OCI-LY7 (cell line): Measurements from ENCODE around the gene PDIA2.

Experiments used
- EZH2phosphoT487 ChIP-seq: fragments of 200-600 bp; sonication (generic); IDR thresholded peaks from 2 replicates; pipeline ENCODE4 v1.6.1; 2018; ENCODE audit warnings: low read depth, borderline replicate concordance, mild to moderate bottlenecking, mixed run types, antibody characterized with exemption, low read length, moderate library complexity, mixed read lengths
- TF ChIP-seq, protein P1 (sequence below): fragments of 200-600 bp; sonication (generic); conservative IDR thresholded peaks from 2 replicates; pipeline ENCODE4 v1.5.1; 2014; ENCODE audit warnings: mild to moderate bottlenecking, antibody characterized with exemption, low read length, moderate library complexity, mixed read lengths

DNA sequence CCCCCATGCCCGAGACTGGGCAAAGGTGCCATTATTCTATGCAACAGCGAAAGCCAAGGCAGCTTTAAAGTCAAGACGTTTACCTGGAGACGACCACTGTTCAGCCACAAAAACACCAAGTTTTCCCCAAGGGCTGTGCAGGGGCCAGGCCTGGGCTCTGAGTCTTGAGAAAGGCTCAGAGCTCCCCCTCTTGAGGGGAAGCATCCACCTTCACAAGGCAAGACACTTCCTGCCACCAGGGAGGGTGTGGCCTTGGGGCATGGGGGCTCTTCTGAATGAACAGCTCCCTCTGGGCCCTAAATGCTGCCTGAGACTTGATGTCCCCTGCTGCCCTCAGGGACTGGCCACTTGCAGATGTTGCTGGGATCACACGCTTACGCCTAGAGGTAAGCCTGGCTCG, 26.5 kb downstream of the PDIA2 start:
- TF ChIP-seq, protein P1, sequence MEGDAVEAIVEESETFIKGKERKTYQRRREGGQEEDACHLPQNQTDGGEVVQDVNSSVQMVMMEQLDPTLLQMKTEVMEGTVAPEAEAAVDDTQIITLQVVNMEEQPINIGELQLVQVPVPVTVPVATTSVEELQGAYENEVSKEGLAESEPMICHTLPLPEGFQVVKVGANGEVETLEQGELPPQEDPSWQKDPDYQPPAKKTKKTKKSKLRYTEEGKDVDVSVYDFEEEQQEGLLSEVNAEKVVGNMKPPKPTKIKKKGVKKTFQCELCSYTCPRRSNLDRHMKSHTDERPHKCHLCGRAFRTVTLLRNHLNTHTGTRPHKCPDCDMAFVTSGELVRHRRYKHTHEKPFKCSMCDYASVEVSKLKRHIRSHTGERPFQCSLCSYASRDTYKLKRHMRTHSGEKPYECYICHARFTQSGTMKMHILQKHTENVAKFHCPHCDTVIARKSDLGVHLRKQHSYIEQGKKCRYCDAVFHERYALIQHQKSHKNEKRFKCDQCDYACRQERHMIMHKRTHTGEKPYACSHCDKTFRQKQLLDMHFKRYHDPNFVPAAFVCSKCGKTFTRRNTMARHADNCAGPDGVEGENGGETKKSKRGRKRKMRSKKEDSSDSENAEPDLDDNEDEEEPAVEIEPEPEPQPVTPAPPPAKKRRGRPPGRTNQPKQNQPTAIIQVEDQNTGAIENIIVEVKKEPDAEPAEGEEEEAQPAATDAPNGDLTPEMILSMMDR = no peak
- no peak for TF ChIP-seq EZH2phosphoT487
